Mesenchymal stem cell (in vitro differentiated cells and primary cell): ENCODE measurements around the gene TSGA10.

Experiments
- DNase-seq: peaks from one replicate; pipeline ENCODE4 v3.0.0-alpha.2; 2013
- H2AFZ ChIP-seq: one replicate; pipeline ENCODE4 v1.6.1; 2013; ENCODE audit warnings: low read depth, mild to moderate bottlenecking, control low read depth, inconsistent platforms, low read length, moderate library complexity
- H2AK5ac ChIP-seq: 2 replicates; pipeline ENCODE4 v1.6.1; 2013; ENCODE audit warnings: low read length, moderate library complexity, mild to moderate bottlenecking, inconsistent platforms; ENCODE audit not compliant: severe bottlenecking
- H2BK120ac ChIP-seq: one replicate; pipeline ENCODE4 v1.6.1; 2013; ENCODE audit warnings: low read depth, mild to moderate bottlenecking, inconsistent platforms, low read length, moderate library complexity
- H2BK12ac ChIP-seq, 2 experiments: one replicate each; pipeline ENCODE4 v1.6.1; 2013; ENCODE audit warnings: inconsistent platforms in 2 of 2, low read length in 2 of 2, mild to moderate bottlenecking in 2 of 2, moderate library complexity in 2 of 2, control low read depth in 1 of 2
- H2BK15ac ChIP-seq: one replicate; pipeline ENCODE4 v1.6.1; 2013; ENCODE audit warnings: mild to moderate bottlenecking, low read depth, inconsistent platforms; ENCODE audit not compliant: poor library complexity, severe bottlenecking
- H2BK5ac ChIP-seq: 2 replicates; pipeline ENCODE4 v1.6.1; 2013; ENCODE audit warnings: low read depth, mild to moderate bottlenecking, low read length, control low read depth, inconsistent platforms; ENCODE audit not compliant: poor library complexity, severe bottlenecking
- H3K14ac ChIP-seq, 2 experiments: one replicate each; pipeline ENCODE4 v1.6.1; 2013; ENCODE audit warnings: inconsistent platforms in 2 of 2, low read length in 2 of 2, control low read depth in 1 of 2, mild to moderate bottlenecking in 1 of 2, moderate library complexity in 1 of 2
- H3K18ac ChIP-seq, 2 experiments: one replicate each; pipeline ENCODE4 v1.6.1; 2013; ENCODE audit warnings: inconsistent platforms in 2 of 2, low read length in 2 of 2, control low read depth in 1 of 2, low read depth in 1 of 2, mild to moderate bottlenecking in 1 of 2
- H3K23ac ChIP-seq, 2 experiments: one replicate each; pipeline ENCODE4 v1.6.1; 2013; ENCODE audit warnings: inconsistent platforms in 2 of 2, low read length in 2 of 2, mild to moderate bottlenecking in 2 of 2, moderate library complexity in 2 of 2, control low read depth in 1 of 2
- H3K27ac ChIP-seq: 2 replicates; pipeline ENCODE4 v1.5.1; 2013; ENCODE audit warnings: mild to moderate bottlenecking, moderate library complexity, low read length, control low read depth, inconsistent platforms; ENCODE audit not compliant: poor library complexity, severe bottlenecking
- H3K27me3 ChIP-seq, 2 experiments: 2 replicates each; pipeline versions ENCODE4 v1.6.1 to v1.7.0; 2013; ENCODE audit warnings: low read length in 2 of 2, mild to moderate bottlenecking in 2 of 2, moderate library complexity in 2 of 2, control low read depth in 1 of 2, inconsistent platforms in 1 of 2; ENCODE audit not compliant: control insufficient read depth in 1 of 2, insufficient read depth in 1 of 2
- H3K36me3 ChIP-seq, 2 experiments: 2 replicates each; pipeline versions ENCODE4 v1.6.1 to v1.7.0; 2013; ENCODE audit warnings: low read length in 2 of 2, control low read depth in 1 of 2, inconsistent platforms in 1 of 2, low read depth in 1 of 2, mild to moderate bottlenecking in 1 of 2; ENCODE audit not compliant: insufficient read depth in 2 of 2, control insufficient read depth in 1 of 2
- H3K4ac ChIP-seq, 2 experiments: one replicate each; pipeline ENCODE4 v1.6.1; 2013; ENCODE audit warnings: inconsistent platforms in 2 of 2, low read length in 2 of 2, mild to moderate bottlenecking in 2 of 2, moderate library complexity in 2 of 2, control low read depth in 1 of 2, low read depth in 1 of 2
- H3K4me1 ChIP-seq: 2 replicates; pipeline ENCODE4 v1.6.1; 2013; ENCODE audit warnings: low read depth, low read length, control low read depth; ENCODE audit not compliant: control insufficient read depth, insufficient read depth
- H3K4me2 ChIP-seq: 2 replicates; pipeline ENCODE4 v1.6.1; 2013; ENCODE audit warnings: low read length, mild to moderate bottlenecking, inconsistent platforms; ENCODE audit not compliant: poor library complexity, severe bottlenecking
- H3K4me3 ChIP-seq, 2 experiments: 2 replicates each; pipeline versions ENCODE4 v1.5.1 to v1.7.0; 2013; ENCODE audit warnings: low read length in 2 of 2, mild to moderate bottlenecking in 2 of 2, control low read depth in 1 of 2, low read depth in 1 of 2; ENCODE audit not compliant: insufficient read depth in 1 of 2
- H3K79me1 ChIP-seq: replicated peaks from 2 replicates; pipeline ENCODE4 v1.6.1; 2013; ENCODE audit warnings: mild to moderate bottlenecking, control low read depth, low read length, inconsistent platforms; ENCODE audit not compliant: poor library complexity, severe bottlenecking
- H3K9ac ChIP-seq: 2 replicates; pipeline ENCODE4 v1.7.0; 2013; ENCODE audit warnings: mild to moderate bottlenecking, low read length, moderate library complexity
- H3K9me3 ChIP-seq: 2 replicates; pipeline ENCODE4 v1.7.0; 2013; ENCODE audit warnings: mild to moderate bottlenecking, low read length; ENCODE audit not compliant: control insufficient read depth
- H4K8ac ChIP-seq: one replicate; pipeline ENCODE4 v1.6.1; 2013; ENCODE audit warnings: inconsistent platforms, mild to moderate bottlenecking, low read length, moderate library complexity
- H4K91ac ChIP-seq: one replicate; pipeline ENCODE4 v1.6.1; 2013; ENCODE audit warnings: mild to moderate bottlenecking, low read length, inconsistent platforms
- WGBS: methylation state at CpG from one replicate; pipeline ENCODE4 v1.1.7; 2013; ENCODE audit warnings: mixed read lengths; 5-methylcytosine and 5-hydroxymethylcytosine counted together

The TSGA10 gene

GRCh38 chr2:99112617-99113016 lies 42.1 kb downstream of the TSGA10 start:
- WGBS: 95% methylated on average over 3 of the region's 4 CpGs
- no peak overlapping the region for H4K91ac ChIP-seq
- H2AFZ ChIP-seq: no peak overlapping the region
- H3K36me3 ChIP-seq: no peaks in the 10 kb centered on the region
- no peaks in the 10 kb centered on the region for H3K27me3 ChIP-seq
- peaks cover 2% of the 10 kb centered on the region for H3K4me1 ChIP-seq
- no peaks in the 10 kb centered on the region for H3K9me3 ChIP-seq
- H3K4ac ChIP-seq: no peak overlapping the region
- H3K27ac ChIP-seq: no peak overlapping the region
- no peak overlapping the region for H2AK5ac ChIP-seq
- H3K14ac ChIP-seq: no peak overlapping the region
- no peak overlapping the region for H4K8ac ChIP-seq
- no peak overlapping the region for H2BK12ac ChIP-seq
- H2BK120ac ChIP-seq: no peak overlapping the region
- H2BK5ac ChIP-seq: no peak overlapping the region
- no peak overlapping the region for H3K4me3 ChIP-seq
- H3K18ac ChIP-seq: no peak overlapping the region
- no peak overlapping the region for H3K23ac ChIP-seq
- no peak for DNase-seq
- H2BK15ac ChIP-seq: no peak overlapping the region
- no peak overlapping the region for H3K4me2 ChIP-seq
- no peak overlapping the region for H3K9ac ChIP-seq
- no peaks in the 10 kb centered on the region for H3K79me1 ChIP-seq

- peaks cover 2% of the 10 kb centered on the region for H3K4me1 ChIP-seq
- no peak for DNase-seq
- no peak overlapping the region for H3K14ac ChIP-seq
- no peak overlapping the region for H2AFZ ChIP-seq
- WGBS: 100% methylated on average over 1 of the region's 1 CpG
- H3K79me1 ChIP-seq: no peaks in the 10 kb centered on the region
- H2BK15ac ChIP-seq: no peak overlapping the region
- H3K4ac ChIP-seq: no peak overlapping the region
- no peak overlapping the region for H3K23ac ChIP-seq
- H3K9ac ChIP-seq: no peak overlapping the region
- no peak overlapping the region for H3K4me2 ChIP-seq
- H3K18ac ChIP-seq: no peak overlapping the region
- no peak overlapping the region for H2BK12ac ChIP-seq
- H4K91ac ChIP-seq: no peak overlapping the region
- no peak overlapping the region for H2BK5ac ChIP-seq
- H4K8ac ChIP-seq: no peak overlapping the region
- no peak overlapping the region for H3K4me3 ChIP-seq
- no peaks in the 10 kb centered on the region for H3K36me3 ChIP-seq
- H3K9me3 ChIP-seq: no peaks in the 10 kb centered on the region
- H3K27me3 ChIP-seq: no peaks in the 10 kb centered on the region
- no peak overlapping the region for H2BK120ac ChIP-seq
- no peak overlapping the region for H3K27ac ChIP-seq
- H2AK5ac ChIP-seq: no peak overlapping the region
Observed at GRCh38 chr2:99111945-99112344, 42.8 kb downstream of the TSGA10 start.

- H3K18ac ChIP-seq: no peak overlapping the region
- no peaks in the 10 kb centered on the region for H3K9me3 ChIP-seq
- H2BK15ac ChIP-seq: no peak overlapping the region
- H3K14ac ChIP-seq: no peak overlapping the region
- H3K36me3 ChIP-seq: no peaks in the 10 kb centered on the region
- no peak for DNase-seq
- H3K79me1 ChIP-seq: no peaks in the 10 kb centered on the region
- H3K23ac ChIP-seq: no peak overlapping the region
- H3K4me2 ChIP-seq: no peak overlapping the region
- H3K4ac ChIP-seq: no peak overlapping the region
- no peak overlapping the region for H2AFZ ChIP-seq
- no CpG with 5 or more reads among the region's 2 CpGs for WGBS
- H3K9ac ChIP-seq: no peak overlapping the region
- H3K27me3 ChIP-seq: no peaks in the 10 kb centered on the region
- no peak overlapping the region for H2BK120ac ChIP-seq
- H4K8ac ChIP-seq: no peak overlapping the region
- H3K4me1 ChIP-seq: peaks cover 2% of the 10 kb centered on the region
- H3K4me3 ChIP-seq: no peak overlapping the region
- no peak overlapping the region for H2BK12ac ChIP-seq
- no peak overlapping the region for H4K91ac ChIP-seq
- H2AK5ac ChIP-seq: no peak overlapping the region
- no peak overlapping the region for H3K27ac ChIP-seq
- H2BK5ac ChIP-seq: no peak overlapping the region
Observed at GRCh38 chr2:99111236-99111635, 43.5 kb downstream of the TSGA10 start.

GRCh38 chr2:99106913-99107312 lies 47.8 kb downstream of the TSGA10 start:
- H3K23ac ChIP-seq: no peak overlapping the region
- no peak overlapping the region for H3K14ac ChIP-seq
- H3K4me2 ChIP-seq: no peak overlapping the region
- no peak overlapping the region for H2BK15ac ChIP-seq
- DNase-seq: no peak
- H2AK5ac ChIP-seq: no peak overlapping the region
- no peak overlapping the region for H2AFZ ChIP-seq
- WGBS: 67% methylated on average over 2 of the region's 2 CpGs
- H3K27ac ChIP-seq: no peak overlapping the region
- no peak overlapping the region for H2BK120ac ChIP-seq
- no peak overlapping the region for H4K91ac ChIP-seq
- no peak overlapping the region for H3K18ac ChIP-seq
- no peaks in the 10 kb centered on the region for H3K36me3 ChIP-seq
- no peak overlapping the region for H2BK5ac ChIP-seq
- H4K8ac ChIP-seq: no peak overlapping the region
- no peaks in the 10 kb centered on the region for H3K9me3 ChIP-seq
- no peaks in the 10 kb centered on the region for H3K27me3 ChIP-seq
- H3K4me1 ChIP-seq: no peaks in the 10 kb centered on the region
- no peak overlapping the region for H2BK12ac ChIP-seq
- no peak overlapping the region for H3K9ac ChIP-seq
- H3K79me1 ChIP-seq: no peaks in the 10 kb centered on the region
- no peak overlapping the region for H3K4me3 ChIP-seq
- H3K4ac ChIP-seq: no peak overlapping the region
